Measurements from ENCODE around the gene HRH1.

- TF ChIP-seq CTCF (optimal IDR thresholded peaks at IDR 0.05 in 1 of 3, IDR thresholded peaks at IDR 0.05 in 1 of 3, conservative IDR thresholded peaks at IDR 0.05 in 1 of 3; ENCODE audit: extremely low read depth in 1 of 3, insufficient read depth in 2 of 3, low read length in 3 of 3) (no peak), EZH2 (IDR thresholded peaks at IDR 0.05; ENCODE audit: low read length) (no peak)
Measured at GRCh38 chr3:11115548-11115947, 38.7 kb upstream of the HRH1 start.

Data from keratinocyte (primary cell).